Inflammatory macrophage treated with lipopolysaccharide for 4 hours (primary cell): Measurements from ENCODE around the gene HDAC4.

Source experiments
- DNase-seq: peaks from one replicate; pipeline ENCODE4 v3.0.0-alpha.2; 2020

HDAC4 gene

GRCh38 chr2:239094867-239095266 is 306.0 kb downstream of the HDAC4 start:
- no peak for DNase-seq

- DNase-seq, result no peak
Observed at GRCh38 chr2:239093952-239094351, 306.9 kb downstream of the HDAC4 start.

- no peak for DNase-seq
Observed at GRCh38 chr2:239093542-239093941, 307.3 kb downstream of the HDAC4 start.

GRCh38 chr2:239092571-239093294 is 308.1 kb downstream of the HDAC4 start:
- DNase-seq, result no peak

- DNase-seq, result no peak
Observed at GRCh38 chr2:239089884-239090283, 310.9 kb downstream of the HDAC4 start.

- no peak for DNase-seq
Observed at GRCh38 chr2:239087046-239087710, 313.6 kb downstream of the HDAC4 start.

GRCh38 chr2:239086325-239087020 is 314.3 kb downstream of the HDAC4 start:
- no peak for DNase-seq

- DNase-seq, result no peak
Observed at GRCh38 chr2:239085201-239085992, 315.4 kb downstream of the HDAC4 start.

- DNase-seq, result no peak
Observed at GRCh38 chr2:239084007-239084406, 316.8 kb downstream of the HDAC4 start.

GRCh38 chr2:239082425-239082824 is 318.4 kb downstream of the HDAC4 start:
- DNase-seq, result no peak

GRCh38 chr2:239081622-239082021 is 319.2 kb downstream of the HDAC4 start:
- no peak for DNase-seq

GRCh38 chr2:239081046-239081445 is 319.8 kb downstream of the HDAC4 start:
- DNase-seq, result no peak

- DNase-seq, result no peak
Observed at GRCh38 chr2:239079671-239080294, 321.0 kb downstream of the HDAC4 start.

- no peak for DNase-seq
Observed at GRCh38 chr2:239078128-239078924, 322.5 kb downstream of the HDAC4 start.

GRCh38 chr2:239077260-239077659 is 323.6 kb downstream of the HDAC4 start:
- DNase-seq, result no peak

- DNase-seq, result no peak
Observed at GRCh38 chr2:239075918-239076758, 324.7 kb downstream of the HDAC4 start.

GRCh38 chr2:239073745-239074530 is 326.9 kb downstream of the HDAC4 start:
- no peak for DNase-seq

GRCh38 chr2:239073270-239073669 is 327.6 kb downstream of the HDAC4 start:
- no peak for DNase-seq

GRCh38 chr2:239072786-239073185 is 328.0 kb downstream of the HDAC4 start:
- DNase-seq, result no peak

GRCh38 chr2:239070466-239070865 is 330.4 kb downstream of the HDAC4 start:
- no peak for DNase-seq
